Dedifferentiated amniotic fluid mesenchymal stem cell (primary cell): ENCODE results near the gene TUBA1A.
"Not testable (repeated sequence)": the region's sequence is repeated elsewhere in the genome, so short reads cannot be mapped to it uniquely, and the experiment has no call there.

Experiments used
- DNase-seq: peaks from one replicate; pipeline ENCODE4 v3.0.0-alpha.2; 2016; ENCODE audit errors: extremely low spot score

Gene TUBA1A

DNA sequence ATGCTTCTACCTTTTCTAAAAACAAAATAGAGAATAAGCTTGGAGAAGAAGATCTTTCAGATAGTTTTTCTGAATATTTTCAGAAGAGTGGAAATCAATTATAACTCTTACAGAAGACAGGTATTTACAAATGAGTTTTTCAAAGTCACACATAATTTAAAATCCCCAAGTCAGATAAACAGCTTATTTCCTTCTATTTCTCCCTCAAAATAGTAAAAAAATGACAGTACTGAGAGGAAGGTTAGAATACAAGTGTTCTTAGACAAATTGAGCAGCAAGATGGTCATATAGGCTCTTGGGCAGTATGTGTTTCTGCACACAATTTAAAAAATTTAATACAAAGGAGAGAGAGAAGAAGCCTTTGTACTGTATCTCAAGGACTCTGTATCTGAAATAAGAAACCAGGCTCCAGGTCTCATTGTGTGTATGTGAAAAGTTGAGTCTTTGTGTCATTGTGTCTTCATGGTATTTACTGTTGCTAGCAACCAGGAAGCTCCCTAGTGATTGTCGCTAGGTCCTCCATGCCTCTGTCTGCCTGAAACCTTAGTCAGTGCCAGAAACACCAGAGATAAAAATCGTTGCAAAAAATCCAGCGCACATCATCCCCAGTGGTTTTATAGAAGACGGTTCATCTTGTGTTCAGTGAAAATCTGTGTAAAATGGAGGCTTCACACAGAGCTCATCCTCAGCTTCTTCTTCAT lies 12.9 kb upstream of the TUBA1A start:
- peak; percentile 19 for DNase-seq

DNA sequence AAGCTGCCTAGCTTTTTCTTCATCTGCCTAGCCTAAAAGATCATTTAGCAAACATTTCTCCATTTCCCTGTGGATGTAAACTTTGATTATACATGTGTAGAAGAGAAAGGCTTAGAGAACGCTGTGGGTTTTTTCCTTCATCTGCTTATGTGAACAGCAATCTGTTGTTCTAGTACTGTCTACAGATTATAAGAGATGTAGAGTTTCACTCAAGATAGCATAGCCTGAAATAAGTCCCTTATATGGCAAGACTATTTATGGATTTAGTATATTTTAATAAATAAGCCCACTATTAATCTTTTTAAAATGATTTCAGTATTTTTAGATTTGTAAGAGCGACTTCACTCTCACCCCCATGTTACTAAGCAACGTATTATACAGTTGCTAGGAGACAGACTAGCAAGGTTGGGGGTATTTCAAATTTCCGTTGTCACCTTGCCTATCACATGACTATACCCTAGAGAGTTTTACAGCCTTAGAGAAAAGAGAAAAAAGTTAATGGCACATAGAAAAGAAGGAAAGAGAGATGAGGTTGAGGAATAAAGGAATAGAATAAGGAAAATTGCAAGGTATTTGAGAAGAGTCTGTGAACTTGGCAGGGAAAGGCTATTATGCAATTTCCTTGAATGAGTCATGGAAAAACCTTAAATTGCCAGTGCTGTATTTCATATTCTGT lies 12.2 kb upstream of the TUBA1A start:
- peak; percentile 90 for DNase-seq

DNA sequence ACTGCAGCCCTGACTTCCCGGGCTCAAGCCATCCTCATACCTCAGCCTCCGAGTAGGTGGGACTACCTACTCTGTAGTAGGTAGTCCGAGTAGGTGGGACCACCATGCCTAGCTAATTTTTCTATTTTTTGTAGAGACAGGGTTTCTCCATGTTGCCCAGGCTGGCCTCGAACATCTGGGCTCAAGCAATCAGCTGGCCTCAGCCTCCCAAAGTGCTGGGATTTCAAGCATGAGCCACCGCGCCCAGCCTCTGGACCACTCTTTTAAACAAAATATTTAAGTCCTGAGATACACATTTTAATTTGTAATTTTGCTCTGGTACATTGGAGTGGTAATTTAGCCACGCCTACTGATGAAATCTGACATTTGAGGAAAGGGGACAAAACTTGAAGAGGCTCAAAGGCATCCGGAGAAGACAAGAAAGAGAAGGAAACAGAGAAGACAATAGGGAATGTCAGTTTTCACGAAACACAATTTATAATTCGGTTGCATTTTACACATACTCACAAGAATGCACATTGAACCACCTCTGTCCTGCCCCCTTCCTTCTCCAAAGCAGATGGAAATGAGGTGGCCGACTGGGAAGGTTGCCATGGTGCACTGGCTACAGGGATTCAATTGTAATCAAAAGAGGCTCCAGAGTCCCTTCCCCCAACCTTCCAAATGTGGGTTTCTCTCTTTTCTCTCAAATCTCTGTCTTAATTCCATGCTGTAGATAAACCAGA lies 9.7 kb upstream of the TUBA1A start:
- peak; percentile 49 for DNase-seq

DNA sequence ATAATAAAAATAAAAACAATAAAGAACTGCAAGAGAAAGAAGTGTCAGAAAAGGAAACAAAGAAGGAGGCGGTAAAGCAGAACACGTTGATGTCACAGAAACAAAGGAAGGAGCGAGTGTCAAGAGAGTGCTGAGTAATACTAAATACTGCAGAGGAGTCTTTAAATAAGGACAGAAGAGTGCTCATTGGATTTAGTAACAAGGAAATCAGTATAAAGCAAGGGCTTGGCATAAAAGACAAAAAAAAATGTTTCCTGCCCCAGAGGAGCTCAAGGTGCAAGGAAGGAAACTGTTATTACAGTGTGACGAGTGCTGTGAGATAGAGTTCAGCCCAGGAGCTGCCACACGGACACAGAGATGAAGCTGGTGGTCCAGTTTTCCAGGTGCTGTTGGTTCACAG lies 8.4 kb upstream of the TUBA1A start:
- DNase-seq = no peak

DNA sequence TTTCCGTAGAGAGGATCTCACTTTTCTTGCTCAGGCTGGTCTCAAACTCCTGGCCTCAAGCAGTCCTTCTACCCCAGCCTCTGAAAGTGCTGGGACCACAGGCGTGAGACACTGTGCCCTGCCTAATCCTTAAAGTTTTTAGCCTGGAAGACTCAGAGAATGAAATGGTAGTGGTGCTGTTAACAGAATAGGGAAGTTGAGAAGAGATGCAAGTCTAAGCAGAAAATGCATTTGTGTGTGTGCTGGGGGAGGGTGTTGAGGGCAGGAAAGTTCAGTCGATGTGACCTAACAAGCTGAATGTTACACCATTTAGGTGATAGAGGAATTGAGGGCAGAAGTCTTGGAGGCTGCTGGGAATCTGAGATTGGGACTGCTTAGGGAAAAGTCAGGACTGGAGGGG lies 6.9 kb upstream of the TUBA1A start:
- DNase-seq = no peak

DNA sequence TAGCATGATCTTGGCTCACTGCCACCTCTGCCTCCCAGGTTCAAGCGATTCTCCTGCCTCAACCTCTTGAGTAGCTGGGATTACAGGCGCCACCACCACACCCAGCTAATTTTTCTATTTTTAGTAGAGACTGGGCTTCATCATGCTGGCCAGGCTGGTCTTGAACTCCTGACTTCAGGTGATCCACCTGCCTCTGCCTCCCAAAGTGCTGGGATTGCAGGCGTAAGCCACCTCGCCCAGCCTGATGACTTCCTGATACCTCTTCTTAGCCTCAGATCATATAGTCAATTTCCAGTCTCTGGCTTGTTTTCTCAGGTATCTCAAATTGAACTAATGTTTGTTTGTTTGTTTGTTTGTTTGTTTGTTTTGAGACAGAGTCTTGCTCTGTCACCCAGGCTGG lies 4.9 kb upstream of the TUBA1A start:
- not testable (repeated sequence) for DNase-seq

DNA sequence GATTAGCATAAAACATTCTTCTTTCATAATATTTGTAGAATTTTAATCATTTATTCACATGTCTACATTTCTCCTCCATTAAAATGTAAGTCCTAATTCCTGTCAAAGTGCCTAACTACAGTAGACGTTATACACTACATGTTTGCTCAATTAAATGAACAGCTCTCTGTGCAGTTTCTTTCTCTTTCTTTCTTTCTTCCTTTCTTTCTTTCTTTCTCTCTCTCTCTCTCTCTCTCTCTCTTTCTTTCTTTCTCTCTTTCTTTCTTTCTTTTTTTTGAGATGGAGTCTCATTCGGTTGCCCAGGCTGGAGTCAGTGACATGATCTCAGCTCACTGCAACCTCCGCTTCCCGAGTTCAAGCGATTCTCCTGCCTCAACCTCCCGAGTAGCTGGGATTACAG lies 2.6 kb upstream of the TUBA1A start:
- not testable (repeated sequence) for DNase-seq

DNA sequence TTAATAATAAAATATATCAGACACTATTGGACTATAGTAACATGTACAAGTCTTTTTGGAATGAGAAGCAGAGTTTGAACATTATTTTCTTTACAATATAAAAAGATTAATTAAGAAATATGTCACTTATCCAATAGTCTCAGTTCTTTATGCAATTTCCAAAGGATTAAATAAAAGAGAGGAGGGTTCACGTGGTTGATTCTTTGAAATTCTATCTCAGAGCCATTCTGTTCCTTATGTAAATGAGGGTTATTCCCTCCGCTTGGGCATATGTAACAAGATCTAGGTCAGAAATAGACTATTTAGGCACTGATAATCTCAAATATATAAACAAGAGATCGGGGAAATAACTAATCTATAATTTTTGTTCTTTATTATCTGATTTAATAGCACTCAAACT lies 2.1 kb upstream of the TUBA1A start:
- DNase-seq = no peak

DNA sequence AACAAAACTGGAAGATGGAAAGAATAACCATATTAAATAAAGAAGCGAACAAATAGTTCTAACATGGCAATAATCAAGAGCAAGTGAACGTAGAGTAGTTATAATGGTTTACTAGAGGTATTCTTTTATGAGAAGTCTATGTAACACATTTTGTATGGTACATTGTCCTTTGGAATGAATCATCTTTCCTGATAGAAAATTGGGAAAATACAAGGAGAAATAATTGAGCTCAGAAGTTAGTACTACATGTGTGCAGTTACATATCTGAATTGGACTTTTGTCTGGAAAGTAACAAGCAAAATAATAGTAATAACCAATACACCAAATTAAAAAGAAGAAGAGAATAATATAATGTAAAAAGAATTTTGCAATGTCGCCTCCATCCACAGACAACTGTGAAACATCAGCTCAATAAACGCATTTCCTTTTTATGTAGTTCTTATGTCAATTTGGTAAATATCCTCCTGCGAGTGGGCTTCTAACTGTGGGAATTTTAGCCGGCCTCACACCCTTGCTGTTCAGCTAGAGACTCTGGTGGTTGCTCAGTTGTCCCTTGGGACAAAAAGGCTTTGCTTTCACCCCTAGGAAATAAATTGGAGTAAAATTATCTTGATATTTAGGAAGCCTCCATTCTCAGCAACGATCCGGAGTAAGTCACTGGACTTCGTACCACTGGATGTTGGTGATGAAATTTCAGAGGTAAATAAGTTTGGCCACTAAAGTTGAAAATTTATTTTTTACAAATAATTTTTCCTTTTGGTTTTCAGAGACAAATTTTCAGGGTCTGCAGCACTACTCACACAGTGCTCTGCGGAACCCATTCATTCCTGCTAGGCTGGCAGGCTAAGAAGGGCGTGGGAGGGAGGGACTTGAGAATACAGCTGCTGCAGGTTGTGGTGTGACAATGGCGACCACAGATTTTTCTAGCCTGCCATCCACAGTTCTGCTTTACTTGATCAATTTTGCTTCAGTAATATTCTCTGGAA lies 1.1 kb upstream of the TUBA1A start:
- no peak for DNase-seq

DNA sequence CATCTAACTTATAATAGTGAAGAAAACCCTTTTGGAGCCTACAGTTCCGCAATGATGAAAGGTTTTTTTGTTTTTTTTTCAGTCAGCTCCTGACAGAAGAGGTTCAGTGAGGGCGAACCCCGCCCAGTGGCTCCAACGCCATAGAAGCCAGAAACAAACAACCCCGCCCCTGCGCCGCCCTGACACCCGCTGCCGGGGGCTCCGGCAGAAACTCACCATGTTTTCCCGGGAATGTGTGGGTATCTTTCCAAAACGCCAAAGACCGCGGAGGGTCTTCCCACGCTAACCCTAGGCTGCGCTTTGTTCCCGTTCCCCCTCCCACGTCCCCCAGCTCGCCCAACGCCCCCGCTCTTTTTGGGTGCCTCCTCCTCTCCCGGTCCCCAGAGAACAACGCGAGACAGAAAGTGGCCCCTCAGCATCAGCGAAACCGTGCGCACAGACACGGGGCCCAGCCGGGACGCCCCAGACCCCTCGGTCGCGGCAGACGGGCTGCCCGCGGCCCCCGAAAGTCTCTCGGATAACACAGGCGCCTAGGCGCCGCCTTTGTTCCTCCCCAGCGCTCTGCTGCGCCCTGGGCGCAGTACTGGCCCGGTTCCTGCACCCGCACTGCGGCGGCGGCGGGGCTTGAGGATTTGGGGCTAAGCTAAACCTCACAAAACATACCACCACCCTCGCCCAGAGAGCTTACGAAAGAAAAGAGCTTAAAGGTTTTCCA lies 522 bp downstream of the TUBA1A start:
- peak; percentile 65 for DNase-seq

DNA sequence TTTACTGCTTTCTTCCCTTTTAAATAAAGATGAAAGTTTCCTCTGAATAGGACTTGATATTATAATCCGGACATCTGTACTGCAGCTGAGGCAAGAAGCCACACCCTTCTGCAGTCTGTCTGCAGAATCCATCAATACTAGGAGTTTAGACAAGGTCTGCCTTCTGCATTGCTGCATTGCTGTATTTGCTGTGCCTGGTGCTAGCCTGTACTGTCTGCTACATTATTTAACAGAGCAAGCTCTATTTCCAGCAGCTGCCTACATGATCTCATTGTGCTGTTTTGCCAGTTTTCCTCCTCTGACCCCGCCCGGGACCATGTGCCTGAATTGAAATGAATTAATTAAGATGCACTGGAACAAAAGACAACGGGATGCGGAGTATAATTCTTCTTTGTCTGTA lies 1.7 kb downstream of the TUBA1A start:
- peak; percentile 59 for DNase-seq

DNA sequence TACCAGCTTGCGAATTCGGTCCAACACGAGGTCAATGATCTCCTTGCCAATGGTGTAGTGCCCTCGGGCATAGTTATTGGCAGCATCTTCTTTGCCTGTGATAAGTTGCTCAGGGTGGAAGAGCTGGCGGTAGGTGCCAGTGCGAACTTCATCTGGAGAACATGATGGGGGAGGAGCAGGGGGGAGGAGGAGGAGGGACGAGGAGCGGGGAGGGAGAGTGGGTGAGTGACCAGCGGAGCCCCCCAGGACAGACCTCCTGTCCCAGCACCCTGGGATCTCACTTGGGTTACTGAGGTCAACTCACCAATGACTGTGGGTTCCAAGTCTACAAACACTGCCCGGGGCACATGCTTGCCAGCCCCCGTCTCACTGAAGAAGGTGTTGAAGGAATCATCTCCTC lies 2.6 kb downstream of the TUBA1A start:
- not testable (repeated sequence) for DNase-seq

DNA sequence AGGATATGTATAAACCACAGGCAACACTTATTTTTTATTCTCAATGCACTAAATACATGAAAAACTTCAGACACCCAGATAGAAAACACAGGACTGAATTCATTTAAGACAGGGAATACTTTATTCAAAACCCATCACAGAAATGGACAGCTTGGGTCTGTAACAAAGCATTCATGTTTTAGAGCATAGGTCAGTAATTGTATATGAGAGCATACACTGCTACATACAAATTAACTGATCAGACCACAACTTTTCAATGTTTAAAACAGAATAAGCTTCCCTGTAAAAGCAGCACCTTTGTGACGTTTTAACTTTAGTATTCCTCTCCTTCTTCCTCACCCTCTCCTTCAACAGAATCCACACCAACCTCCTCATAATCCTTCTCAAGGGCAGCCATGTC lies 4.2 kb downstream of the TUBA1A start:
- DNase-seq = not testable (repeated sequence)

DNA sequence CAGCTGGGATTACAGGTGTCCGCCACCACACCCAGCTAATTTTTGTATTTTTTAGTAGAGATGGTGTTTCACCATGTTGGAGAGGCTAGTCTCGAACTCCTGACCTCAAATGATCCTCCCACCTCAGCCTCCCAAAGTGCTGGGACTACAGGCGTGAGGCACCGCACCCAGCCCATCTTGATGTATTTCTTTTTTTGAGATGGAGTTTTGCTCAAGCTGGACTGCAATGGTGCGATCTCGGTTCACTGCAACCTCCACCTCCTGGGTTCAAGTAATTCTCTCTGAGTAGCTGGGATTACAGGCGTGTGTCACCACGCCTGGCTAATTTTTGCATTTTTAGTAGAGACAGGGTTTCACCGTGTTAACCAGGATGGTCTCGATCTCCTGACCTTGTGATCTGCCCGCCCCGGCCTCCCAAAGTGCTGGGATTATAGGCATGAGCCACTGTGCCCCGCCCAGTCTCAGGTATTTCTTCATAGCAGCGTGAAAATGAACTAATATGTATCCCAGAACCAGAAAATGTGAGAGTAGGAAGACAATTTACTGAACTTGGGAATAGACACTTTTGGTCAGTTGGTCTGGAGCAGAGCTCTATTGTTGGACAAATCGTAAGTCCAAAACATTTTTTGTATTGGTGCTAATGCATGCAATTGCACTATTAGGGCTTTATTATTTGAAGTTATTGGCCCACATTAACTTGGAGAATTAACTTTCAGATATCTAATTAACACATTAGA lies 5.5 kb downstream of the TUBA1A start:
- not testable (repeated sequence) for DNase-seq

DNA sequence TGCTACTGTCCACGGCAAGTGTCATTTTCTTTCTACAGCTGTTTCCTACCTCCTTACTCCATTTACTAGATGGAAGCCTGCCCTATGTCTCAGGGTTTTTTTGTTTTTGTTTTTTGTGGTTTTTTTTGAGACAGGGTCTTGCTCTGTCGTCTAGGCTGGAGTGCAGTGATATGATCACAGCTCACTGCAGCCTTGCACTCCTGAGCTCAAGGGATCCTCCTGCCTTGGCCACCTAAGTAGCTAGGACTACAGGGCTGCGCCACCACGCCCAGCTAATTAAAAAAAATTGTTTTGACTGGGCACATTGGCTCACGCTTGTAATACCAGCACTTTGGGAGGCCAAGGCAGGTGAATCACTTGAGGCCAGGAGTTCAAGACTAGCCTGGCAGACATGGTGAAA lies 14.7 kb downstream of the TUBA1A start:
- DNase-seq = no peak

DNA sequence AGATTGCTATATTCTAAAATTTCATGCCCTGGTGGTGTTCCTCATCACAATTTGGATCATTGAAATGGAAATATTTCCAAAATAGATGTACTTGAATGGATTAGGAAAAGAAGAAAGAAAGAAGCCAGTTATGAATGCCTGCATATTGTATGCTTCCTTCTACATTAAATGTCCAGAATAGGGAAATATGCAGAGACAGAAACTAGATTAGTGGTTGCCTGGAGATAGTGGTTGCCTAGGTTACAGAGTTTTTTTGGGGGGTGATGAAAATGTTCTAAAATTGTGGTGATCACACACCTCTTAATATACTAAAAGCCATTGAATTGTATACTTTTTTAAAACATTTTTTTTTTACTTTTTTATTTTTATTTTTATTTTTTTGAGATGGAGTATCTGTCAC lies 18.0 kb downstream of the TUBA1A start:
- DNase-seq = no peak

DNA sequence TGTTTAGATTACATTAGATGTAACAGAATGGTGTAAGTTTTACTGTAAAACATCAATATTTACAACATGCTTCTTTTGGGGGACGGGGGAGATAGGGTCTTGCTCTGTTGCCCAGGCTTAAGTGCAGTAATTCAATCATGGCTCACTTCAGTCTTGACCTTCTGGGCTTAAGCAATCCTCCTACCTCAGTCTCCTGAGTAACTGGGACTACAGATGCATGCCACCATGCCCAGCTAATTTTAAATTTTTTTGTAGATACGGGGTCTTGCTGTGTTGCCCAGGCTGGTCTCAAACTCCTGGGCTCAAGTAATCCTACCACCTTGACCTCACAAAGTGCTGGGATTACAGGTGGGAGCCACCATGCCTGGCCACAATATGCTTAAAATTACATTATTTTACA lies 23.8 kb downstream of the TUBA1A start:
- DNase-seq = no peak

DNA sequence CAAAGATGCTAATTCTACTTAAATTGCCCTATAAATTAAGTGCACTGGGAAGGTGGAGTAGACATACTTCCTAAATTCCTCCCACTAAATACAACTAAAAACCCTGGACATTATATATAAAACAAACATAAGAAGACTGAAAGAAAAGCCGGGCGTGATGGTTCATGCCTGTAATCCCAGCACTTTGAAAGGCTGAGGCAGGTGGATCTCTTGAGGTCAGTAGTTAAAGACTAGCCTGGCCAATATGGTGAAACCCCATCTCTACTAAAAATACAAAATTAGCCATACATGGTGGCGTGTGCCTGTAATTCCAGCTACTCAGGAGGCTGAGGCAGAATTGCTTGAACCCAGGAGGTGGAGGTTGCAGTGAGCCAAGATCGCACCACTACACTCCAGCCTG lies 27.0 kb downstream of the TUBA1A start:
- not testable (repeated sequence) for DNase-seq

DNA sequence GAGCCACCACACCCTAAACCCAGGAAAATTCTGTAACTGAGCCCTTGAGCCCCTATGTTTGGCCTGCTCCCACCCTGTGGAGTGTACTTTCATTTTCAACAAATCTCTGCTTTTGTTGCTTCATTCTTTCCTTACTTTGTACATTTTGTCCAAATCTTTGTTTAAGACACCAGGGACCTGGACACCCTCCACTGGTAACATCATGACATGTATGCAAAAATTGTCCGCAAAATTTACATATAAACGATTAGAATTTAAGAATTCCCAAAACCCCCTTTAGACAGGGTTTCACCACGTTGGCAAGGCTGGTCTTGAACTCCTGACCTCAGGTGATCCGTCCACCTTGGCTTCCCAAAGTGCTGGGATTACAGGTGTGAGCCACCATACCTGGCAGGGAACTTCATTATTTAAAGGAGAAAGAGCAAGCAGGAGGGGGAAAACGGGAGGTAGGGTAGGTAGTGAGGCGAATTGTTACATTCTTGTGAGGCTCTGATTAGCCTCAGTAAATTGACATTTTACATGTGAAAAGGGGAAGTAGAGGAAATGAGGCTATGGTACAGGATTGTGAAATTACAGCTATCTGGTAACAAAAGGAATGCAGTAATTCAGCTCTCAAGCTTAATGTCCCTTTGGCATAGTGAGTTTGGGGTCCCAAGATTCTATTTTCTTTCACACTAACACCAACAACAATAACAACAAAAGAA lies 27.6 kb downstream of the TUBA1A start:
- DNase-seq = no peak

DNA sequence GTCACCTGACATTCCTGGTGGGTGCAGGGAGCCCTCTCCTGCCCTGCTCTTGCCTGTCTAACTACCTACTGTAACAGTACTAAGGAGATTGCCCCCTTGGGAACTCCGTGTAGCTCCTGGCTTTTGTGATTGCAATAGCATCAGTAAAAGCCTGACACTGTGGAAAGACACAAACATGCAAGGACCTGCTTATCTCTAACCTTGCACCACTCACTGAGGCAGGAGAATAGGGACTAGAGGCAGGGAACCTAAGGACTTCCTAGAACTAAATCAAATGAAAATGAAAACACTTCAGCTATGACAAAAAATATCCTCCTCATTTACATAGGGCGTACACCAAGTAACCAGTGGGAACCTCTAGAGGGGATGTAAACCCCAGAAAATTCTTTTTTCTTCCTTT lies 28.5 kb downstream of the TUBA1A start:
- DNase-seq = no peak
